Inflammatory macrophage treated with lipopolysaccharide for 4 hours (primary cell): Measurements from ENCODE around the gene MCC.

Source experiments
- DNase-seq: peaks from one replicate; pipeline ENCODE4 v3.0.0-alpha.2; 2020

MCC gene

DNA sequence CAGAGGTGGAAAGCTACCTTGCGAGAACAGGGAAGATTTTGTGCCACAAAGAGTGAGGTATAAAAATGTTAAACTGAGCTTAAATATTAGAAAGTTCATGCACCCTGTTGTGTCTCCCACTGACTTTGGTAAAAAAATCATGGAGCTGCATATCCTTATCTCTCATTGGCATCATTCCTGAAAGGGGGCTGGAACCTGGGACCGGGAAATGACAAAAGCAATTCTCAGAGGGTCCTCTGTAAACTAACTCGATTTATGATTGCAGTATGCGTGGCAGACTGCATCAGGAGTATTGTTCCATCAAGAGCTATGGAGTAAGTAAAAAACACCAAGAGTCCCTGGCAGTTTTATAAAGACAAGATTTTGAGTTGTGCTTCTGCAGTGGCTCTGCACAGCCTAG is 362.9 kb downstream of the MCC start:
- no peak for DNase-seq

DNA sequence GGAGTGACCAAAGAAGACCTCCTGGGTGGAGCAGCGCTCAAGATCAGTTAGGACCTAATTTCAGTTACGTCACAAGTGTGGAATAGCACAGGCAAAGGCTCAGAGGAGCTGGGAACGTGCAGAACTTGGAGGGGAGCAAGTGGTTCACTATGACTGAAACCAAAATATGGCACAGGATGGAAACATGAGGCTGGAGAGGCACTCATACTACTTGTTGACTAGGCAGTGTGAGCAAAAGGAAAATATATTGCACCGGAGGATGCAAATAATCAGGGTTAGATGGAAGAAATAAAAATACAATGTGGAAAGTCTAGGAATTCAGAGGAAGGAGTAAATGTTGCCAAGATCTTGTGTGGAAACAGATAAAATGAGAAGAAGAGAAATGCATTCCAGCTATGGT is 363.3 kb downstream of the MCC start:
- DNase-seq, result no peak

DNA sequence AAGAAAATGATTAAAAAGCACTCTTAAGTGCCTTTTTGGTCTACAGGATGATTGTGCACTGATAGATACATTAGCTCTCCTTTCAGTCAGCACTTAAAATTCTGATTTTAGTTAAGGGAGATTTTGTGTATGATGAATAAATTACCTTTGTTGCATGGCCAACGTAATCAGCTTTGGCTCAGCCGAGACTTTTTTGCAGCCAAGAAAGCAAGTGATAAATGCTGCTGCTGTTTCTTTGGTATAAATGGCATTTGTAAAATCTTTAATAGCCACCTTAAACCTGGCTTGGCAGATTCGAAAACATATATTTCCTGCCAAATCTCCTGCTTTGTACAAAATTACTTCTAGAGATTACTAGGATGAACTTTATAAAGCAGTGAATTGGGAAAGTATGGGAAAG is 364.0 kb downstream of the MCC start:
- no peak for DNase-seq

DNA sequence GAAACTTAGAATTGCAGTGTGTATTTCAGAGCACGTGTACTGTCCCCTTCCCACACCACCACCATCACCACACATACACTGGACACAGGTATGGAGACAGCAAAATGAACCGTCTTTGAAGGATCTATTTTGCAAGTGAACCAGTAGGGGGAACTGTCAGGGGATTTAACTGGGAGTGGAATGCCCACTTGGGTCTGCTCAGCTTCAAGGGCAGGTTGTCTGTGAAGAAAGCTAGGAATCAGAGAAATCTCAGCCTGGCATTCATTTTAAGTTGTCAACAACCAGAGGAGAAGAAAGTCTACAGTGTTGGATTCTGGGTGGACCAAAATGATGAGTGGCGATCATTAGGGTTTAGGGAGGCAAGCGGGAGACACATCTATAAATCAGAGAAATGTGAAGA is 364.6 kb downstream of the MCC start:
- no peak for DNase-seq

DNA sequence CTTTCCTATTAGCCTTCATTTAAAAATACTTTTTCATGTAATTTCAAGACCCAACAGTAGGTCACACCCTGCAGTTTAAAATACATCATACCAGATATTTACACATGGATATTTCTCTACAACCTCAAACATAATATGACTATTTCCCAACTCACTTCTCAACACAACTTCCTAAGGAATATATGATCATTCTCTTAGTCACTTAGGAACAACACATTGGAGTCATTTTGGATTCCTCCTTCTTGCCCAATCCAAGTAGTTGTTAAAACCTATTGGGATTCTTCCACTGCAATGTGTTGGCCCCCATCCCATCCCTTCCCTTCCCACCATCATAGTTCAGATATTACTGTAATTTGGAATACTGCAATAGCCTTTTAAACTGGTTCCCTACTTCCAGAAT is 366.2 kb downstream of the MCC start:
- DNase-seq, result no peak

DNA sequence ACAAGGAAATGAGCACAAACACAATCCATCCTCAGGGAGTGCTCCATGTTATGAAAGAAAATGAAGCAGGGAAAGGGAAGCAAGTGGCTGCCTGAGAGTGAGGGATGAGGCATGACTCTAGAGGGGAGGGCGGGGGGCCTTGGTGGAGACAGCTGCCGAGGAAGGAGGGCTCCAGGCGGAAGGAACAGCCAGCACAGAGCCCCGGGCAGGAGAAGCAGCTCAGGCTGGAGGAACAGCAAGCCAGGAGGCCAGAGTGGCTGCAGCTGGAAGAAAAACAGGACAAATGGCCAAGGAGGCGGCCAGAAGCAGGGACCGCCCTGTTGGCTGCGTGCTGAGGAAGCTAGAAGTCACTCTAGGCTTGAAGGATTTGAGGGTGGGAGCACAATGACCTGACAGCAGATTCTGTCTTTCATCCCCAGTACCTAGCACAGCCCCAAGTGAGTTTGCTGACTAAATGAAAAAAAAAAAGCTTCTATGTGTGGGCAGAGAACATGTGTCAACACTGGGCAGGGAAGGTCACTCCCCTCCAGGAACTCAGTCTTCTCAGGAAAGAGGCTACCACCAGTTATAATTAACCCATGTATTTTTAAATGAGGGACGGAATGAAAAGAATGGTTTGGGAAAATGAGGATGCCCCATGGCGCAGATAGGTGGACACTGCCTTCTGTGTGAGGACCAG is 368.9 kb downstream of the MCC start:
- peak; percentile 14 for DNase-seq

DNA sequence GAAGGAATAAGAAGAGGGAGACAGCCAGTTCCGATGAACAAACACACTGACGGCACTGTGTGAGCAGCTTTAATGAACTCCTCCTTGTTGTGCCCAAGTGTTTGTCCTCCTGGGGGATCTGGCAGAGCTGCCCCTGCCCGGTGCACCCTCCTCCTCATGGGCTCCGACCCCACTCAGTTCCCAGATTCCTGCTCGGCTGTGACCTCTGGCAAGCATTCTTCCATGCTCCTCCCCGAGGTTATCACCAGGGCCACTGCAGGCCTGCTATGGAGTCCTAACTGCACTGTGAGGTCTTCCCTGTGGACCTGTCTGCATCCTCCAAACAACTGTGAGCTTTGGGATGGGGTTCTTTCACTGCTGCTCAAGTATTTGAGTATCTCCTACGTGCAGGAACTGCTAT is 369.5 kb downstream of the MCC start:
- DNase-seq, result no peak

DNA sequence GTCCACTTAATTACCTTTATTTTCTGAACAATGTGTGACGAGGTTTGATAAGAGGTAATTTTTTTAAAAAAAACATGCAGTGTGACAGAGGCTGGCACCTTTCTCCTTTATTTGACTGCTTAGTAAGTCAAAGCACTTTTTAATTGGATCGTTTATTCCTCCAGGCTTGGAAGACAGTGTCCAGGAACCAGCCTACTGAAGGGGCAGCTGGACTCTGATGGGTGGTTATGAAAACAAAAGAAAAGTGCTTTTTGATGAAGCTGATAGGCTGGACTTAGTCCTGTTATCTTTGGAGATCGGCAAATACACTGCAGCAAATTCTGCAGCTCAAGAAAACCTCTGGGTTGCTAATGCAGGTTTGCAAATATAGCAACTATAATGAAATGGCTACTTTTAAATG is 370.0 kb downstream of the MCC start:
- DNase-seq, result no peak

DNA sequence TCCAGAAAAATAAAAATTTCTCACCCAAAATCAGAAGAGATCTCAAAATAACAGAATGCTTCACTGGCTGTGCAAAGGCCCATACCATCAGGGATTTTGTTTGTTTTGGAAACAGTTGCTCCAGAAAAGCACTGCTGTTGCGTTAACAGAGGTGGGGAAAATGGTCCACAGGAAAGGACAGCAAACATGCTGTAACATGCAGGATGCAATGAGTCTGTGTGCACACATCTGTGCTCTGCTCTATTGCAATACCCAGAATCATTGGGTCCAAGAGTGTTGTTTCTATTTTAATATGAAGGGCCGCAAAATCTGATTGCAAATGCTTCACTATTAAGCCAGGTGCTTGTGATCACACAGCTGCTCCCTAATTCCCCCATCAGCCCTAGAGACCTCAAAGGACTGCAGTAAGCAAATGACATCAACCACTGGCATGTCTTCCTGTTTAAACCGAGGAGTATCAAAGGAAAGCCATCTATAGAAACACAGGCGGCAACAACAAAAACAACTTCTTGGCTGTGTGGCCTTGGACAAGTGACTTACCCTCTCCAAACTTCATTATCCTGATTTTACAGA is 370.6 kb downstream of the MCC start:
- no peak for DNase-seq

DNA sequence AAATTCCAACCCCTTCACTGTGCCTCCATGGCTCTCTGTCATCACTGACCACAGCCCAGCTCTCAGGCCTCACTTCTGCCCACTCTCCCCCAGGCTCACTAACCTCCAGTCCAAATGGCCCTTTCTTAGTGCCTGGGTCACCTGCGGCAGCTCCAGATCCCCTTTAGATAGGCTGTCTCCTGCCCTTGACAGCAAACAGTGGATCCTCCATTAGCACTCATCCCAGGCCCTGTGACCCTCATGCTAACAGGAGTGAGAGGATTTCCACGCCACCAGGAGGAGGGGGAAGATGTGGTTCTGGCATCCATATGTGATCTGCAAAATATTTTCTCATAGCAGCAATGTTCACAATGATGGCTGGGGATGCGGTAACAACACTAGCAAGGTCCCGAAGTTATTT is 372.3 kb downstream of the MCC start:
- no peak for DNase-seq

DNA sequence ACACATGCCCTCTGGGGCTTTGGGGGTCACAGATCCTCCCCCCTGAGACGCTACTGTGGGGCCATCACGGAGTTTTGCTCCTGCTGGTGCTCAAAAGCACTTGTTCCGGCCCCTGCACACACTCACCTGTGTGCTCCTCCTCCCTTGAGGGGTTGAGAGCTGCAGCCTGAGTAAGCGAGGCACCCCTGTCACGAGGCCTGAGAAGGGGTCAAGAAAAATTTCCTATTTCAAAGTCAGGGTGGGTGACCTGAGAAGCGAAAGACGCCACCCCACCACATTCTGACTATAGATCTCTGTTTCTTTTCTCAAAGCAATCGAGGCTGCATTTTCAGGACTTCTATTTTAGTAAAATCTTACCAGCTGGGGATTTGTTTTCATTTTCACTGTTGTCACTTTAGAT is 373.2 kb downstream of the MCC start:
- DNase-seq, result no peak

DNA sequence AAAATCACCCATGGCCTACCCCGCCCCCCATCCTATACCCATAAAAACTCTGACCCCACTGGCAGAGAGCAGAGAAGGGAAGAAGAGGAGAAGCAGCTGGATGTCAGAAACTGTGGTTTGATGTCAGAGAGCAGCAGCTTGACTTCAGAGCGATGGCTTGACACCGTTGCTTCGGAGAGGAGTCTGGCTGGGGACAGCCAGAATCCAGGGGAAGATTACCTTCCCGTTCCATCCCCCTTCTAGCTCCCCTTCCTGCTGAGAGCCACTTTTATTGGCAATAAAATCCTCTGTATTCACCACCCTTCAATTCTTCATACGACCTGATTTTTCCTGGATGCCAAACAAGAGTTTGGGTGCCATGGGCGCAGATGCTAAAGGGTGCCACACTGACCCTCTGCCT is 373.7 kb downstream of the MCC start:
- no peak for DNase-seq

DNA sequence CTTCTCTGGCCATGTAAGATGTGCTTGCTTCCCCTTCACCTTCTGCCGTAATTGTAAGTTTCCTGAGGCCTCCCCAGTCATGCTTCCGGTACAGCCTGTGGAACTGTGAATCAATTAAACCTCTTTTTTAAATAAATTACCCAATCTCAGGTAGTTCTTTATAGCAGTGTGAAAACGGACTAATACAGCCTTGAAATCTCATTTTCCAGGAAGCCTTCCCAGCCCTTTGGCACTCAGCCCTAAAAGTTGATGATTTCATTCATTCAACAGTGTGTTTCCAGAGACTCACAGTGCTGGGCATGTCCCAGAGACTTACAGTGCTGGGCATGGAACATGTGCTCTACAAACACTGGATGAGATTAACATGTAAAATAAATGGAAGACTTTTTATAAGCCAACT is 375.8 kb downstream of the MCC start:
- DNase-seq, result no peak

DNA sequence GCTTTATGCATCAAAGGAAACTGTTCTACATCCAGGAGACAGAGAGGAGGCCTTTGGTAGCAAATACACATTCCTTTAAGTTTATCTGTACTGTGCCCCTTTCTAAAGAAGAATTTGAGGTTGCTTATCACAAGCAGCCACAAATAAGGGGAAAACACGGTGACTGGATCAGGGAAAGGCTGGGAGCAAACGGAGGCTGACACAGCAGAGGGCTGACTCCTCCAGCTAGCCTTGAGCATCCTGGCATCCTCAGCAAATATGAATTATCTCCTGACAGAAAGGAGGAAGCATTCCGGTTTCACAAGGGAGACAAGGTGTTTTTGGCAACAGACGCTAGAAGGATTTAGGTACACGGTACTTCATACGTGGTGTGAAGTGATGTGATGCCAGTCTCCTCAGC is 378.1 kb downstream of the MCC start:
- DNase-seq, result no peak

DNA sequence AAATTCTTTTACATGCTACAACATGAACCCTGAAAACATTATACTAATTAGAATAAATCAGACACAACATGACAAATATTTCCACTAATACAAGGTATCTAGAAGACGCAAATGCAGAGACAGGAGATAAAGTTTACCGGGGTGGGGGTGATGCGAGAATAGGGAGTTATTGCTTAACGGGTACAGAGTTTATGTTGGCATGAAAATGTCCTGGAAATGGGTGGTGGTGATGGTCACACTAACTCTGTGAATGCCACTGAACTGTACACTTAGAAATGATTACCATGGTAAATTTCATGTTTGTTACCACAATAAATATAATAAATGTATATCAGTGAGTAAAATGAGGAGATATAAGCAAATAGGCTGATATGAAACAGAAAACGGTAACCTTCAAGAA is 378.9 kb downstream of the MCC start:
- DNase-seq, result no peak

DNA sequence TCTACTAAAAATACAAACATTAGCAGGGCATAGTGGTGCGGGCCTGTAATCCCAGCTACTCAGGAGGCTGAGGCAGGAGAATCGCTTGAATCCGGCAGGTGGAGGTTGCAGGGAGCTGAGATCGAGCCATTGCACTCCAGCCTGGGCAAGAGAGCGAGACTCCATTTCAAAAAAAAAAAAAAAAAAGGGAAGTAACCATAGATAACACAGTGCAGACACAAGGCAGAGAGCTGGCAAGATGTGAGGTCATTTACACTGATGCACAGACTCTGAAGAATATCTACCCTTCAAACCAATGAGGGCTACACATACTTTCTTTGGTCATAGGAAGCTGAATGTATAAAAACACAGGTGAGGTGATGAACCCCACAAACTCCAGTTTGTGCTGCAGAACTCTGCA is 379.8 kb downstream of the MCC start:
- DNase-seq, result no peak

DNA sequence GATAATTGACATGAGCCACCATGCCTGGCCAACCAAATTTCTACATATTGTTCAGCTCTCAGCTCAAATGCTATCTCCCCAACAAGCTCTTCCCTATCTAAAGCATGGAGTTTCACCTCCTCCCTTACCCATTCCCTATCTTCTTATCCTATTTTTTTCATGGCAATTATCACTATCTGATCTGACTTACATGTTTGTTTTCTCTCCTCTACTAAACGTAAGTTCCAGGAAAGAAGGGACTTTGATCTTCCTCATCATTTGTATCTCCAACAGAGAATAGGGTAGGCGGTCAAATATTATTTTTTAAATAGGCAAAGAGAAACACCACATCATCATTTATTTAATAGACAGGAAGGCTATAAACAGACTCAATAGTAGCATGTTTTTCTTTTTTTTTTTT is 381.4 kb downstream of the MCC start:
- no peak for DNase-seq

DNA sequence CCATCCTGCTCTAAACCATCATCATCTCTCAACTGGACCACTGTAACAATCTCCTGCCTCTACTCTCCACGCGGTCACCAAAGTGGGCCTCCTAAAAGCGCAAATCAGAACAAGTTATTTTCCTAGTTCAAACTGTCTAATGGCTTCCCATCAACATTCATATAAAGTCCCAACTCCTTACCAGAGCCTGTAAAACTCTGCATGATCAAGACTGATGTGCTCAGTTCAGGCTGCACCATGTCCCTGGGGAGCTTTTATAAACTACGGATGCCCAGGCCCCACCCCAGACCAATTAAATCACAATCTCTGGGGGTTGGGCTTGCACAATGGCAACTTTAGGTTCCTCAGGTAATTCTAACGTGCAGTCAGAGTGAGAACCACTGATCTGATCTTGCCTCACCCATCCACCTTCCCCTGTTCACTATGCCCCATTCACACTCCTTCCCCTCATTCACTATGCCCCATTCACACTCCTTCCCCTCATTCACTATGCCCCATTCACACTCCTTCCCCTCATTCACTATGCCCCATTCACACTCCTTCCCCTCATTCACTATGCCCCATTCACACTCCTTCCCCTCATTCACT is 382.5 kb downstream of the MCC start:
- DNase-seq, result no peak

DNA sequence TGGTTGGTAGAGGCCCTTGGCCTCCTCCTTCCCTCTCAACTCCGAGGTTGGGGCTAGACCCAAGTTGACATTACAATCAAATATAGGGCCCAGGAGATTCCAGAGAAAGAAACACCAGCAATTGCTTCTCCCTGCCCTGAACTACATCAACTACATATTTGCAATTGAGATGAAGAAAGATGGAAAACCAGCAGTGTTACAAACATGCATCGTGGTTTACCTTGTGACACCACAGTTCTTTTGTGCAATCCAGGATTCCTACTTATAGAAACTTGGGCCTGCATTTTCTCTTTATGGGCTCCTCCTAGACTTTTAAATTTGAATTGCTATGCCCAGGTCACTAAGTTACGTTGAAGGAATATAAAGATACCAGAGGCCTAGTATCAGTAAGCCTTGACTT is 384.9 kb downstream of the MCC start:
- DNase-seq, result no peak

DNA sequence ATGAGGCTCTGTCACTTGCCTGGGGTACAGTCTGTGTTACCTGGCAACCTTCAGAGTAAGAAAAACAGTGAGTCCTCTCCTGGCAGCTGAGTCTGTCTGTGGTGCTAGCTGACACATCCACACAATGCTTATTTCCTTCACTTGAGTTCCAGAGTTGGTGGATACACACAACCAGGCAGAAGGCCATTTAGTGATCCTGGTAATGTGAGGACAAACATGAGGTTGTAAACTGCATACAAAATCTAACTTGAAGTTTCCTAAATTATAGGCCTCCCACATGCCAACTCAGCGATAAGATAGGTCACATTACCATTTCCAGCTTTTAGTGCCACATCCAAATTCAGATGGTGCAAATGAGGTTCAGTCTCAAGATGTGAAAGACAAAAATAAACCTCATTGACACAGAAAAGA is 386.1 kb downstream of the MCC start:
- DNase-seq, result no peak

DNA sequence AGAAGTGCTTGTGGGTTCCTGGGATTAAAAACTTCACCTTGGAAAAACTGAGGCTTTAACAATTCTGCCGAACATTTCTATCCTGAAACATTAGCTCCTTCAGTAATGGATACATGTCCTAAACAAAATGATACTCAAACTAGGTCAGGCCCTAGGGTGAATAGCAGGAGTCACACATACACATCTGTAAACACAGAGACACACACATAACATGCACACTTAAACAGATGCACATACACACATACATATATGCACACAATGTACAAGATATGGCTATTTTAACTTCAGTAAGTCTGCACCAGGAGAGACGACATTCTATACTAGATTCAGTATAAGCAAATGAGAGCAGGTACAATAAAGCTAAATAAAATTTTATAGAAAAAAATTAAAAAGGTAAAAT is 387.3 kb downstream of the MCC start:
- DNase-seq, result no peak

DNA sequence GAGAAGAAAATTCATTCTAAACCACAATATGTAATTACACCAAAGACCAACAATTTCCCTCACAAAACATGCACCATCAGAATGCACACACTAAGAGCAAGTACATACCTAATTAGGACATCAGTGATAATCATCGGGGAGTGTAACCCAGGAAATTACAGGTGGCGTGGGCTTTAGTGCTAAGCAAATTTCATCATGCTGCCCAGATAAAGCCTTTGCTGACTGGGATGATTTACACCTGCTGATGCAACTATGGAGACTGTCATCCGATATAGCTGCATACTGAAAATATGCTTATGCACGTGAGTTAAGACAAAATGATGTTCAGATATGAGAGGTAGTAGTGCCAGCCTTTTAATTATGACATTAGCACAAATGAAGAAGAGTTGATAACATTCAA is 388.4 kb downstream of the MCC start:
- DNase-seq, result no peak

DNA sequence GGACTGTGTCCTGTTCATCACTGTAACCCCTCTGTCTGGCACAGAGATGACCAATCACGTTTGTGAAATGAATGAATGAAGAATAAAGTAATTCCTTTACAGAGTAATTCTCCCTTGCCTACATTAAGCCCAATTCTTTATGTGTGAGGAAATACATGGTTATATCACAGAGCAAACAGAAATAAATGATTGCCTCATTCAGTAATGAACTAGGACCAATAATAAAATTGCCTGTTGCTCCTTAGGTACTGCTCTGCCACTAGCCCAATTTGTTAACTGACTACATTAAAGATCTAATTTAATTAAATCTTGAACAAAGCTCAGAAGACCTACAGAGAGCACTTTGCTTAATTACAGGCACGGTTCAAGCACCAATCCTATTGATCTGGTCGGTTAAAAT is 389.9 kb downstream of the MCC start:
- DNase-seq, result no peak

DNA sequence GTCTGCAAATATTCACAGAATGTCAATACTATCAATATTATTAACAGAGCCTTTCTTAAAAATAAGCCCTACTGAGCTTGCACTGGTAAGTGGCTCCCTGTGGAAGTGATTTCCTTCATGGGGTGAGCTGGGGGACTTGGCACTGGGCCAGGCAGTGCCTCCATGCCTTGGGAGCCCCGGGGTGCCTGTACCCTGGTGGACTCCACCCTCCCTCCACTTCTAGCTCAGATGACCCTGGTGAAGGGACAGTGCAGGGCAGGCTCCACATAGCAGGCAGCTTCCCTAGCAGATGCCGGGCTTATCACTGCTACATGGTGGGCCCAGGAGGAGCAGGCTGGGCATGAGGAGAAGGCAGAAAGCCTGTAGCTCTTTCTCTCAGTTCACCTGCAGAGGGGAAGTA is 392.4 kb downstream of the MCC start:
- DNase-seq, result no peak

DNA sequence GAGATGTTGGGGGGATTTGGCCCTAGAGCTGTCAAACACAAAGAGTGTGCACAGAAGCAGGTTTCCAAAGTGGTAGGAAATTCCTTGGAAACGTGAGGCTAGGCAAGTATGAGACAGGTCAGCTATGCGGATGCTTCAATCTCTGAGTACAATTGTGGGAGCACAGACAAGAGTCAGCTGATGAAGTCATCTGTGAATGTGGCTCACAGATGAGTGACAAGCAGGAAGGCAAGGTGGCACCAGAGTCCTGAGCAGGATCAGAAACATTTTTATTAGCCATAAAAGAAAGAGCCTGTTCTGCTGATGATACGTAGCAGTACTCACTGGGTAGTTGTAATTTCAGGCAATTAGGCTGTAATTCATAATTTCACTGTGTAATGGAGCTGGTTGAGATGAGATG is 394.7 kb downstream of the MCC start:
- DNase-seq, result no peak
